ENCODE data around the gene PPP2R5C.

The PPP2R5C gene

GRCh38 chr14:101755591-101756324 lies 5.8 kb upstream of the PPP2R5C start:
- DNase-seq, result no peak

GRCh38 chr14:101757064-101757838 lies 4.3 kb upstream of the PPP2R5C start:
- DNase-seq, result no peak

- DNase-seq, result no peak
These were observed 3.7 kb upstream of the PPP2R5C start for GRCh38 chr14:101757839-101758211.

GRCh38 chr14:101758913-101759593 lies 2.5 kb upstream of the PPP2R5C start:
- DNase-seq, result no peak

GRCh38 chr14:101760138-101761011 lies 1.1 kb upstream of the PPP2R5C start:
- peak; percentile 94 to 97 for DNase-seq

GRCh38 chr14:101761881-101762529 lies 496 bp downstream of the PPP2R5C start:
- DNase-seq, result peak; percentile 42 to 49

GRCh38 chr14:101762530-101763101 lies 1.1 kb downstream of the PPP2R5C start:
- DNase-seq, result no peak

GRCh38 chr14:101763941-101764709 lies 2.6 kb downstream of the PPP2R5C start:
- DNase-seq, result no peak

GRCh38 chr14:101767618-101768362 lies 6.3 kb downstream of the PPP2R5C start:
- no peak for DNase-seq

GRCh38 chr14:101770183-101770582 lies 8.7 kb downstream of the PPP2R5C start:
- DNase-seq, result no peak

GRCh38 chr14:101772770-101773169 lies 11.3 kb downstream of the PPP2R5C start:
- DNase-seq, result no peak

- no peak for DNase-seq
These were observed 11.9 kb downstream of the PPP2R5C start for GRCh38 chr14:101773378-101773777.

GRCh38 chr14:101774006-101774795 lies 12.7 kb downstream of the PPP2R5C start:
- DNase-seq, result no peak

GRCh38 chr14:101774814-101775213 lies 13.3 kb downstream of the PPP2R5C start:
- DNase-seq, result no peak

GRCh38 chr14:101775826-101776225 lies 14.3 kb downstream of the PPP2R5C start:
- DNase-seq, result no peak

GRCh38 chr14:101776344-101776743 lies 14.8 kb downstream of the PPP2R5C start:
- DNase-seq, result no peak

- DNase-seq, result no peak
These were observed 18.9 kb downstream of the PPP2R5C start for GRCh38 chr14:101780390-101780789.

GRCh38 chr14:101780887-101781239 lies 19.4 kb downstream of the PPP2R5C start:
- DNase-seq, result no peak

All from stimulated activated CD4-positive, alpha-beta T cell treated with anti-CD3 and anti-CD28 coated beads, Interleukin-4, amount 100 ng/mL, for 4 hours (primary cell).